PC-9 (cell line): ENCODE data around the gene DCN.

Experiments used
- EZH2 ChIP-seq: fragments of 200-600 bp; sonication (generic); IDR thresholded peaks from 2 replicates; pipeline ENCODE4 v1.8.0; 2017; ENCODE audit warnings: antibody characterized with exemption, low read depth
- TF ChIP-seq, protein P1 (sequence below): fragments of 200-600 bp; sonication (generic); conservative IDR thresholded peaks from 2 replicates; pipeline ENCODE4 v1.6.1; 2017; ENCODE audit warnings: mixed run types, antibody characterized with exemption, mild to moderate bottlenecking, moderate library complexity

GRCh38 chr12:91103101-91103500 is 79.5 kb downstream of the DCN start:
- TF ChIP-seq, protein P1, sequence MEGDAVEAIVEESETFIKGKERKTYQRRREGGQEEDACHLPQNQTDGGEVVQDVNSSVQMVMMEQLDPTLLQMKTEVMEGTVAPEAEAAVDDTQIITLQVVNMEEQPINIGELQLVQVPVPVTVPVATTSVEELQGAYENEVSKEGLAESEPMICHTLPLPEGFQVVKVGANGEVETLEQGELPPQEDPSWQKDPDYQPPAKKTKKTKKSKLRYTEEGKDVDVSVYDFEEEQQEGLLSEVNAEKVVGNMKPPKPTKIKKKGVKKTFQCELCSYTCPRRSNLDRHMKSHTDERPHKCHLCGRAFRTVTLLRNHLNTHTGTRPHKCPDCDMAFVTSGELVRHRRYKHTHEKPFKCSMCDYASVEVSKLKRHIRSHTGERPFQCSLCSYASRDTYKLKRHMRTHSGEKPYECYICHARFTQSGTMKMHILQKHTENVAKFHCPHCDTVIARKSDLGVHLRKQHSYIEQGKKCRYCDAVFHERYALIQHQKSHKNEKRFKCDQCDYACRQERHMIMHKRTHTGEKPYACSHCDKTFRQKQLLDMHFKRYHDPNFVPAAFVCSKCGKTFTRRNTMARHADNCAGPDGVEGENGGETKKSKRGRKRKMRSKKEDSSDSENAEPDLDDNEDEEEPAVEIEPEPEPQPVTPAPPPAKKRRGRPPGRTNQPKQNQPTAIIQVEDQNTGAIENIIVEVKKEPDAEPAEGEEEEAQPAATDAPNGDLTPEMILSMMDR: no peak
- TF ChIP-seq EZH2: no peak
